Hepatocyte (in vitro differentiated cells): ENCODE results near the gene SOX10.

Experiments used
- CTCF ChIP-seq: fragments of 200-600 bp; sonication (generic); IDR thresholded peaks from 2 replicates; pipeline ENCODE4 v1.5.1; 2016; ENCODE audit warnings: antibody characterized with exemption, mild to moderate bottlenecking; ENCODE audit not compliant: poor library complexity
- EZH2 ChIP-seq: fragments of 200-600 bp; sonication (generic); IDR thresholded peaks from 2 replicates; pipeline ENCODE4 v1.6.1; 2016; ENCODE audit warnings: antibody characterized with exemption, mild to moderate bottlenecking, borderline replicate concordance

- TF ChIP-seq EZH2 (no peak), CTCF (no peak)
Measured at GRCh38 chr22:37994982-37995381, 10.6 kb upstream of the SOX10 start.
